Activated gamma-delta T cell (primary cell): Measurements from ENCODE around the gene ZNF519.
"Not testable (repeated sequence)": the region's sequence is repeated elsewhere in the genome, so short reads cannot be mapped to it uniquely, and the experiment has no call there.

Experiments
- DNase-seq: peaks from one replicate; lab custom pipeline; 2025; lab: John Stamatoyannopoulos, UW
- total RNA-seq, 2 donors: gene quantifications; one replicate each; lab custom pipeline; 2026; lab: John Stamatoyannopoulos, UW

The ZNF519 gene
- total RNA-seq: 9.8 to 10.6 reads per million in 2 donors

DNA sequence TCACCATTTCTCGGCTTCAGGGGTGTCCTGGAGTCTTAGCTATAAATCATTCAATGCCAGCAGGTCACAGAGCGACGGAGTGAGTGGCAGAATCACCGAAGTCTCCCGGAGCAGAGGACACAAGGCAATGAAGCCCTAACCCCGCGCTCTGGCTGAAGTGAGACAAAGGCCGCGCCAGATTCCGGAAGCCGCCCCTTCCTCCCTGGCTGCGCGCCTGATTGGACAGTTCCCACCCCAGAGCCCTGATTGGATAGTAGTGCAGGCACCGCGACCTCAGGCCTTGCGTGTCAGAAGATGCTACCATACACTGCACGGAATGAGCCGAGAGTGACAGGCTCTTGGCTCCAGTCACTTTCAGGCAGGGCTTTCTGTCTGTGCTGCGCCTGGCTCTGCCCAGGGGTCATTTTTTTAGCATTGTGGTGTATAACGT lies at the start of gene ZNF519:
Gene ZNF519, minus strand, starts transcription at position 165 of the 430 bp plus-strand sequence. Its CDS starts 158 bp downstream, at position 7.
- DNase-seq: peak; percentile 50

DNA sequence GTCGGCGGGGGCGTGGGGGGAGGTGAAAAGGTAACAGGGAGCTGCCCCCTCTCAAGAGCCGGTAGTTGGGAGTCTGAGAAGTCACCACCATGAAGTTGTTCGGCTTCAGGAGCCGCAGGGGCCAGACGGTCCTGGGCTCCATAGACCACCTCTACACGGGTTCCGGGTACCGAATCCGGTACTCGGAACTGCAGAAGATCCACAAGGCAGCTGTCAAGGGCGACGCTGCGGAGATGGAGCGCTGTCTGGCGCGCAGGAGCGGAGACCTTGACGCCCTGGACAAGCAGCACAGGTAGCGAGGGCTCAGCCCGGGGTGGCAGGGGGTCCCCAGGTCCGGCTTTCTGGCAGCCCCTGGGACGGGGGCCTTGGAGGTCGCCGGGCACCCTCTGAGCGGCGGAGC lies 47.1 kb upstream of the ZNF519 start:
- DNase-seq: no peak

DNA sequence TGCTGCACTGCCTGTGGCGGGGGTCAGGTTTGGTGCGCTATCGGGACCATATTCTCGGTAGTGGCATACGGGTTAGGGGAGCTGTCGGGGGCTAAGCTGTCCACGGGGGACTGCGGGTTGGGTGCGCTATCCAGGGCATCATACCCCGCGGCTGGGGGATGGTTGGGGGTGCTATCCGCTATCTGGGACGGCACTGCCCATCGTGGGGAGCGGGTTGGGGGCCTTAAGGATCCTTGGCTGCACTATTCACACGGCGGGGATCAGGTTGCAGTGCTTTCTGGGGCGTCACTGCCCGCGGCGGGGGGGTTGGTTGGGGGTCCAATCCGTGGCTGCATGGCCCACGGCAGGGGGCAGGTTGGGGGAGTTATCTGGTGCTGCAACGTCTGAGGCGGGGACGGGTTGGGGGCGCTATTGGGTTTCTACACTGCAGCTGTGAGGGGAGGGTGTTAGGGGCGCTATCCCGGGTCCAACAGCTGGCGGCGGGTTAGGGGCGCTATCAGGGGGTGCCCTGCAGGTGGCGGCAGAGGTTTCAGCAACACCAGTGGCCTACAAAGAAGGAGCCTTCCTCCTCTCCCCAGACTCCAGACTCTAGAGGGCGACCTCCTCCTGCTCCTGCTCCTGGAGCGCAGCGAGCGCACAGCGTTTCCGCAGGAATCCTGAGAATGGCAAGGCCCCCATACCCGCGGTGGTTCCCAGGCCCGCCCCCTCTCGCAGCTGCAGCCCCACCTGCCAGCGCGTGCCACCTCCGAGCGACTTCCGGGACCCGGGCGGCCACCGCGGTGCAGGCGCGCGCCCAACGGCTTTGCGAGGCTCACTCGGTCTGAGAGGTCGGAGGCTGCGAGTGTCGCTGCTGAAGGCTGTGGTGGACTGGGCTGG lies 46.3 kb upstream of the ZNF519 start:
- DNase-seq: peak; percentile 64

GRCh38 chr18:14177540-14178320 lies 45.5 kb upstream of the ZNF519 start:
- not testable (repeated sequence) for DNase-seq

- not testable (repeated sequence) for DNase-seq
These were observed 43.2 kb upstream of the ZNF519 start for GRCh38 chr18:14175404-14175803.

DNA sequence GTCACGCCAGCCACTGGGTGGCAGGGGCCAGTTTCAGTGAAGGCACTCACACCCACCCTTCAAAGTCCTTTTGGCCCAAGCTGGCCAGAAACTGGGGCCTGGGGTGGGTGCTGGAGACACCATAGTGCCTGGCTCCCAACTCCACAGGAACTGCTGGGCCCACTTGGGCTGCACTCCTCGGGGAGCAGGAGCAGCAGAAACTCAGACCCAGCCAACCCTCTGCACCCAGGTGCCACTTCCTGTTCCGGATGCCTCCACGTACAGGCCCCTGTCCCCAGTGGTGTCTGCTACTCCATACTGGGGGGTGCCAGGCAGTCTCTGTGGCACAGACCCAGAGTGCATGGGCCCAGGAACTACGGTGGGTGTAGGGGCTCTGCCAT lies 42.5 kb upstream of the ZNF519 start:
- DNase-seq: no peak

- not testable (repeated sequence) for DNase-seq
These were observed 41.9 kb upstream of the ZNF519 start for GRCh38 chr18:14174002-14174705.

DNA sequence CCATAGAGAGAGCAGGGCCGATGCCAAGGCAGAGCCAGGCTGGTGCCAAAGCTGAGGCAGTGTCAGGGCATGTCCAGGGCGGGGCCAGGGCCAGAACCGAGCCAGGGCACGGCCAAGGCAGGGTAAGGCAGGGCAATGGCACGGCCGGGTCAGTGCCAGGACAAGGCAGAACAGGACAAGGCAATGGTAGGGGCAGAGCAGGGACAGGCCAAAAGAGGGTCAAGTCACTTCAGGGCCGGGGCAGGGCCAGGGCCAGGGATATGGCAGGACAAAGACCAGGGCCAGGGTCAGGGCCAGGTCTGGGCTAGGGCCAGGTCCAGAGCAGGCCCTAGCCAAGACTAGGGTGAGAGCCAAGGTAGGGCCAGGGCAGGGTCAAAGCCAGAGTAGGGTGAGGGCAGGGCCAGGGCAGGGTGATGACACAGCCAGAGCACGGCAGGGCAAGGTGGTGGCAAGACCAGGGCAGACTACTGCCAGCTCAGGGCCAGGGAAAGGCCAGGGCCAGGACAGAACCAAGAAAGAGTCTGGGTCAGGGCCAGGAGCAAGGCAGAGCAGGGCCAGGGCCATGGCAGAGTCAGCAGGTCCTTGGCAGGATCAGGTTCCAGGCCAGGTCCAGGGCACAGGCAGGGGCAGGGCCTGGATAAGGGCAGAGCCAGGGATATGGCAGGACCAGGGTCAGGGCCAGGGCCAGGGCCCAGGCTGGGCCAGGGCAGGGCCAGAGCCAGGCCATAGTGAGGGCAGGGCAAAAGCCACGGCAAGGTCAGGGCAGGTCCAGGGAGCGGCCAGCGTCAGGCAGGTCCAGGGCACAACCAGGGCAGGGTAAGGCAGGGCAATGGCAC lies 41.1 kb upstream of the ZNF519 start:
- not testable (repeated sequence) for DNase-seq

DNA sequence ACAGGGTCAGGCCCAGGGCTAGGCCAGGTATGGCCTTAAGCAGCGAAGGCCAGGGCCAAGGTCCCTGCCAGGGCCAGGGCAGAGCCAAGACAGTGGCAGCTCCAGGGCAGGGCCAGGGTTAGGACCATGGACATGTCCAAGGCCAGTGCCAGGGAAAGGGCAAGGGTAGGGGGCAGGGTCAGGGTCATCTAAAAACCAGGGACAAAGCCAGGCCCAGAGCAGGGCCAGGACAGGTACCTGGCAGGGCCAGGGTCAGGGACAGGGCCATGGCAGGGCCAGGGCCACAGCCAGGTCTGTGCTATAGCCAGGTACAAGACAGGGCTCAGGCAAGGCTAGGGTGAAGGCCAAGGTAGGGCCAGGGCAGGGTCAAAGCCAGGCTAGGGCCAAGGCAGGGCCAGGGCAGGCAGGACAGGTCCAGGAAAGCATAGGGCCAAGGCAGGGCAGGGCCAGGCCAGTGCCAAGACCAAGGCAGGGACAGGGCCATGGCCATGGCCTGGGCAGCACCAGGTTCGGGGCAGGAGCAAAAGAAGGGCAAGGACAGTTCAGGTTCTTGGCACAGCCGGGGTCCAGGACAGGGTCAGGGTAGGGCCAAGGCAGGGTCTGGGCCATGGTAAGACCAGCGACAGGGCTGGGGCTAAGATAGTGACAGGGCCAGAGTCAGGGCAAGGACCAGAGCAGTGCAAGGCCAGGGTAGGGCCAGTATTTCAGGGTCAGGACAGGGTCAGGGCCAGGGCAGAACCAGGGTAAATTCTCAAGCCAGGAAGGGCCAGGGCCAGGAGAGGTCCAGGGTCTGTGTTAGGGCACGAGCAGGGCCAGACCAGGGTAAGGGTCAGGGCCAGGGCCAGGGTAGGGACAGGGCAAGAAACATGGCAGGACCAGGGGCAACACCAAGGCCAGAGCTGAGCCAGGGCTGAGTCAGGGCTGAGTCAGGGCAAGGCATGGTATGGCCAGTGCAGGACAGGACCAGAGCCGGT lies 40.2 kb upstream of the ZNF519 start:
- not testable (repeated sequence) for DNase-seq

DNA sequence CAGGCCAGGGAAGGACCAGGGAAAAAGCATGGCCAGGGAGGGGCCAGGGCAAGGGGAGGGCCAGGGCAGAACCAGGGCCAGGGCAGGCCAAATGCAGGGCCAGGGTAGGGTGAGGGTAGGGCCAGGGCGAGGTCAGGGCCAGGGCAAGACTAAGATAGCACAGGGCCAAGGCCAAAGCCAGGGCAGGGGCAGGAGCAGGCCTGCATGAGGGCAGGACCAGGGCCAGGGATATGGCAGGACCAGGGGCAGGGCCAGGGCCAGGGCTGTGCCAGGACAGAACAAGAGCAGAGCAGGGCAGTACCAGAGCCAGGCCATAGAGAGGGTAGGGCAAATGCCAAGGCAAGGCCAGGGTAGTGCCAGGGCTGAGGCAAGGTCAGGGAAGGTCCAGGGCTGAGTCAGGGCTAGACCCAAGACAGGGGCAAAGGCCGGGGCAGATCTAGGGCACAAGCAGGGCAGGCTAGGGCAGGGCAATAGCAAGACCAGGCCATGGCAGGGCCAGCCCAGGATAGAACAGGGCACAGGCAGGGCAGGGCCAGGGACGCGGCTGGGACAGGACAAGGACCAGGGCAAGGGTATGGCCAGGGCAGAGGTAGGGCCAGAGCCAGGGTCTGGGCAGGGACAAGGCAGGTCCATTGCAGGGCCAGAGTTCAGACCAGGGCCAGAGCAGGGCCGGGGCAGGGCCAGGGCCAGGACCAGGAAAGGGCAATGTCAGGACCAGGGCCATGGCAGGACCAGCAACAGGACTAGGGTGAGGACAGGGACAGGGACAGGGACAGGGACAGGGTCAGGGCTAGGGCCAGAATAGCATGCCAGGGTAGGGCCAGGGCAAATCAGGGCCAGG lies 39.3 kb upstream of the ZNF519 start:
- DNase-seq: not testable (repeated sequence)

- not testable (repeated sequence) for DNase-seq
These were observed 38.3 kb upstream of the ZNF519 start for GRCh38 chr18:14170367-14171036.

- not testable (repeated sequence) for DNase-seq
These were observed 30.7 kb upstream of the ZNF519 start for GRCh38 chr18:14162915-14163314.

DNA sequence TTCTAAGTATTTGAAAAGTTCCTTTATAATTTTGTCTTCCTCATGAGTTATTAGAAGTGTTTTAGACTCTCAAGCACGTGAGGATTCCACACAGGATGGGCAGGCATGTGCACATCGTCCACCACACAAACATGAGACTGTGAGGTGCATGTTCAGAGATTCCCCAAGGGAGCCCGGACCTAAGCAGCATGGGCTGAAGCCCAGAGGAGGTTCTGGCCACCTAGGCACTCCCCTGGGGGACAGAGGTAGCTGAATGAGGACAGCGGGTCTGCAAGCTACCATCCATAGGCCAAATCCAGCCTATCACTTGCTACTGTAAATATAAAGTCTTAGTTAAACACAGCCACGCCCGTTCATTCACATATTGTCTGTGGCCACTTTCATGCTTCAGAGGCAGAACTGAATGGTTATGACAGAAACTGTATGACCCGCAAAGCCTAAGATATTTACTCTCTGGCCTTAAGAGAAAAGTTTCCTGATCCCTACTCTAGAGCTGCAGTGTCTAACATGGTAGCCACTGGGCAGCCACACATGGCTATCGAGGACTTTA lies 19.4 kb upstream of the ZNF519 start:
- DNase-seq: not testable (repeated sequence)

DNA sequence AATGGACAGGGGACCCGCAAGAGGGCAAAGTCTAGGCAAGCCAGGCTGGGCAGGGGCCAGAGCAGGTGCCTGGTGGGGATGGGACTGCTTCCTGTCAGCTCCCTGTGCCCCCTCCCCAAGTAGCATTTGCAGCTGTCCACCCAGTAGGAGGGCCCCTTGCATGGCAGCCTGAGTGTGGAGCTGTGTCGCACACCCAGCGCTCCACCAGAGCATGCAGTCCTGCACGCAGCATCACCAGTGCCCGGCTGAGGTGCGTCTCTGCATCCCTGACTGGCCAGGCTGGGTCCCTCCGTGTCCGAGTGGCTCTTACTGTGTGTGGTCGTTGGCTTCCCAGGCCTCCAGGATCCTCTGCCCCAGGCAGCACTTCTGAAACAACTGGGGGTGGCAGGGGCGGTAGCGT lies 18.5 kb upstream of the ZNF519 start:
- not testable (repeated sequence) for DNase-seq

GRCh38 chr18:14149916-14150420 lies 17.7 kb upstream of the ZNF519 start:
- DNase-seq: not testable (repeated sequence)

GRCh38 chr18:14149121-14149850 lies 17.1 kb upstream of the ZNF519 start:
- not testable (repeated sequence) for DNase-seq
